GM21526 (cell line): ENCODE results near the gene ATXN7L2.

Experiments used
- ATAC-seq: cut with Tn5 transposase; IDR thresholded peaks from one replicate; pipeline ENCODE4 v1.9.1; 2021; ENCODE audit warnings: moderate library complexity; ENCODE audit not compliant: unreplicated experiment, low FRiP score

ATXN7L2 gene

GRCh38 chr1:109497449-109498160 is 13.9 kb downstream of the ATXN7L2 start:
- ATAC-seq, result no peak

GRCh38 chr1:109498161-109498801 is 14.6 kb downstream of the ATXN7L2 start:
- ATAC-seq, result no peak

GRCh38 chr1:109499081-109499480 is 15.4 kb downstream of the ATXN7L2 start:
- no peak for ATAC-seq

- ATAC-seq, result no peak
These were observed 16.2 kb downstream of the ATXN7L2 start for GRCh38 chr1:109499661-109500536.

GRCh38 chr1:109500941-109501381 is 17.3 kb downstream of the ATXN7L2 start:
- no peak for ATAC-seq

- no peak for ATAC-seq
These were observed 18.1 kb downstream of the ATXN7L2 start for GRCh38 chr1:109501644-109502363.

GRCh38 chr1:109502364-109502851 is 18.7 kb downstream of the ATXN7L2 start:
- ATAC-seq, result no peak

GRCh38 chr1:109503935-109504334 is 20.2 kb downstream of the ATXN7L2 start:
- no peak for ATAC-seq

- no peak for ATAC-seq
These were observed 21.3 kb downstream of the ATXN7L2 start for GRCh38 chr1:109504974-109505373.

- no peak for ATAC-seq
These were observed 24.5 kb downstream of the ATXN7L2 start for GRCh38 chr1:109508001-109508872.

GRCh38 chr1:109508873-109509175 is 25.1 kb downstream of the ATXN7L2 start:
- ATAC-seq, result no peak

GRCh38 chr1:109509176-109510134 is 25.8 kb downstream of the ATXN7L2 start, which contains the start of gene AMIGO1:
Gene AMIGO1 (minus strand): TSS chr1:109509727. CDS start chr1:109508912, 815 bp downstream.
- no peak for ATAC-seq

GRCh38 chr1:109513110-109513710 is 29.5 kb downstream of the ATXN7L2 start:
- no peak for ATAC-seq

GRCh38 chr1:109514846-109515245 is 31.1 kb downstream of the ATXN7L2 start:
- no peak for ATAC-seq

- no peak for ATAC-seq
These were observed 33.2 kb downstream of the ATXN7L2 start for GRCh38 chr1:109516872-109517271.

- no peak for ATAC-seq
These were observed 33.6 kb downstream of the ATXN7L2 start for GRCh38 chr1:109517337-109517736.

GRCh38 chr1:109521002-109521951 is 37.6 kb downstream of the ATXN7L2 start:
- ATAC-seq, result no peak
